ENCODE data around the gene SLC40A1.

- TF ChIP-seq, protein P1, sequence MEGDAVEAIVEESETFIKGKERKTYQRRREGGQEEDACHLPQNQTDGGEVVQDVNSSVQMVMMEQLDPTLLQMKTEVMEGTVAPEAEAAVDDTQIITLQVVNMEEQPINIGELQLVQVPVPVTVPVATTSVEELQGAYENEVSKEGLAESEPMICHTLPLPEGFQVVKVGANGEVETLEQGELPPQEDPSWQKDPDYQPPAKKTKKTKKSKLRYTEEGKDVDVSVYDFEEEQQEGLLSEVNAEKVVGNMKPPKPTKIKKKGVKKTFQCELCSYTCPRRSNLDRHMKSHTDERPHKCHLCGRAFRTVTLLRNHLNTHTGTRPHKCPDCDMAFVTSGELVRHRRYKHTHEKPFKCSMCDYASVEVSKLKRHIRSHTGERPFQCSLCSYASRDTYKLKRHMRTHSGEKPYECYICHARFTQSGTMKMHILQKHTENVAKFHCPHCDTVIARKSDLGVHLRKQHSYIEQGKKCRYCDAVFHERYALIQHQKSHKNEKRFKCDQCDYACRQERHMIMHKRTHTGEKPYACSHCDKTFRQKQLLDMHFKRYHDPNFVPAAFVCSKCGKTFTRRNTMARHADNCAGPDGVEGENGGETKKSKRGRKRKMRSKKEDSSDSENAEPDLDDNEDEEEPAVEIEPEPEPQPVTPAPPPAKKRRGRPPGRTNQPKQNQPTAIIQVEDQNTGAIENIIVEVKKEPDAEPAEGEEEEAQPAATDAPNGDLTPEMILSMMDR (IDR thresholded peaks at IDR 0.05), result no peak
- TF ChIP-seq EZH2 (IDR thresholded peaks at IDR 0.05), result peak; percentile 24
These were observed 340 bp downstream of the SLC40A1 start for GRCh38 chr2:189580241-189580651.
